Measurements from ENCODE around the gene TRMT44.

The TRMT44 gene

GRCh38 chr4:8439168-8439567 lies 1.4 kb upstream of the TRMT44 start:
- no peak for DNase-seq
- peaks cover 0 to 4% (median 0%) of the 10 kb centered on the region in 4 experiments for H3K36me3 ChIP-seq (ENCODE audit: control insufficient read depth in 4 of 4, insufficient read depth in 4 of 4, low read length in 3 of 4)
- CTCF ChIA-PET, result interaction anchor here (1.2 to 3.0 kb wide), 3 partner anchors 11 to 197 kb away, joined by 3 to 16 read pairs (median 4); no protein-coding TSS in a partner anchor
- POLR2A ChIA-PET, result interaction anchor here (1.4 kb wide), 1 partner anchor 30 kb away, joined by 3 read pairs; no protein-coding TSS in a partner anchor
- peak overlapping the region in 2 of 7 experiments; percentile 78 to 100 for H3K4me3 ChIP-seq (ENCODE audit: control insufficient read depth in 1 of 7, extremely low read depth in 1 of 7, insufficient read depth in 4 of 7, low read depth in 2 of 7, low read length in 6 of 7)
- peaks cover 0 to 2% (median 0%) of the 10 kb centered on the region in 5 experiments for H3K9me3 ChIP-seq (ENCODE audit: control extremely low read depth in 1 of 5, control insufficient read depth in 4 of 5, insufficient read depth in 2 of 5, low read depth in 1 of 5, low read length in 4 of 5)
- H3K4me1 ChIP-seq (ENCODE audit: control extremely low read depth in 1 of 4, control insufficient read depth in 4 of 4, insufficient read depth in 4 of 4, low read length in 3 of 4), result peaks cover 9 to 48% (median 31%) of the 10 kb centered on the region in 4 experiments
- WGBS (ENCODE audit: insufficient coverage), result 100% methylated on average over 2 of the region's 3 CpGs
- H3K27me3 ChIP-seq (replicated peaks in 2 of 5; ENCODE audit: control insufficient read depth in 4 of 5, insufficient read depth in 5 of 5, low read length in 4 of 5), result no peaks in the 10 kb centered on the region
- H3K27ac ChIP-seq (ENCODE audit: insufficient read depth in 1 of 2, low read depth in 1 of 2, low read length in 2 of 2, poor library complexity in 1 of 2, severe bottlenecking in 2 of 2), result no peak overlapping the region

GRCh38 chr4:8439914-8440491 lies 574 bp upstream of the TRMT44 start:
- CTCF ChIA-PET, result interaction anchor here (1.0 to 3.0 kb wide), 3 partner anchors 12 to 198 kb away, joined by 3 to 16 read pairs (median 4); no protein-coding TSS in a partner anchor
- Histone ChIP-seq H3K27ac (ENCODE audit: insufficient read depth in 1 of 2, low read depth in 1 of 2, low read length in 2 of 2, poor library complexity in 1 of 2, severe bottlenecking in 2 of 2) (peak overlapping the region; percentile 95 to 98), H3K9me3 (ENCODE audit: control extremely low read depth in 1 of 5, control insufficient read depth in 4 of 5, insufficient read depth in 2 of 5, low read depth in 1 of 5, low read length in 4 of 5) (peaks cover 0 to 2% (median 0%) of the 10 kb centered on the region in 5 experiments), H3K36me3 (ENCODE audit: control insufficient read depth in 4 of 4, insufficient read depth in 4 of 4, low read length in 3 of 4) (peaks cover 0 to 4% (median 0%) of the 10 kb centered on the region in 4 experiments), H3K4me1 (ENCODE audit: control extremely low read depth in 1 of 4, control insufficient read depth in 4 of 4, insufficient read depth in 4 of 4, low read length in 3 of 4) (peaks cover 9 to 46% (median 30%) of the 10 kb centered on the region in 4 experiments), H3K4me3 (ENCODE audit: control insufficient read depth in 1 of 7, extremely low read depth in 1 of 7, insufficient read depth in 4 of 7, low read depth in 2 of 7, low read length in 6 of 7) (peak overlapping the region; percentile 78 to 100 (median 98)), H3K27me3 (replicated peaks in 2 of 5; ENCODE audit: control insufficient read depth in 4 of 5, insufficient read depth in 5 of 5, low read length in 4 of 5) (no peaks in the 10 kb centered on the region)
- POLR2A ChIA-PET, result interaction anchor here (1.4 kb wide), 2 partner anchors 11 to 30 kb away, joined by 3 to 4 read pairs; no protein-coding TSS in a partner anchor
- peak in 2 of 3 donors; percentile 73 to 77 for DNase-seq
- 28% methylated on average over 8 of the region's 12 CpGs for WGBS (ENCODE audit: insufficient coverage)

GRCh38 chr4:8441499-8442091 lies 1.0 kb downstream of the TRMT44 start:
- peaks cover 2 to 14% (median 7%) of the 10 kb centered on the region in 4 experiments for H3K36me3 ChIP-seq (ENCODE audit: control insufficient read depth in 4 of 4, insufficient read depth in 4 of 4, low read length in 3 of 4)
- peak overlapping the region; percentile 95 to 98 for H3K27ac ChIP-seq (ENCODE audit: insufficient read depth in 1 of 2, low read depth in 1 of 2, low read length in 2 of 2, poor library complexity in 1 of 2, severe bottlenecking in 2 of 2)
- H3K9me3 ChIP-seq (ENCODE audit: control extremely low read depth in 1 of 5, control insufficient read depth in 4 of 5, insufficient read depth in 2 of 5, low read depth in 1 of 5, low read length in 4 of 5), result peaks cover 0 to 2% (median 0%) of the 10 kb centered on the region in 5 experiments
- H3K4me1 ChIP-seq (ENCODE audit: control extremely low read depth in 1 of 4, control insufficient read depth in 4 of 4, insufficient read depth in 4 of 4, low read length in 3 of 4), result peaks cover 6 to 35% (median 22%) of the 10 kb centered on the region in 4 experiments
- DNase-seq, result no peak
- ChIA-PET CTCF (interaction anchor here (1.2 kb wide), 1 partner anchor 13 kb away, joined by 3 read pairs; no protein-coding TSS in a partner anchor), POLR2A (no interaction called here)
- 71% methylated on average over 16 of the region's 17 CpGs for WGBS (ENCODE audit: insufficient coverage)
- no peaks in the 10 kb centered on the region for H3K27me3 ChIP-seq (replicated peaks in 2 of 5; ENCODE audit: control insufficient read depth in 4 of 5, insufficient read depth in 5 of 5, low read length in 4 of 5)
- H3K4me3 ChIP-seq (ENCODE audit: control insufficient read depth in 1 of 7, extremely low read depth in 1 of 7, insufficient read depth in 4 of 7, low read depth in 2 of 7, low read length in 6 of 7), result peak overlapping the region; percentile 78 to 100 (median 98)

- Histone ChIP-seq H3K4me3 (ENCODE audit: control insufficient read depth in 1 of 7, extremely low read depth in 1 of 7, insufficient read depth in 4 of 7, low read depth in 2 of 7, low read length in 6 of 7) (peak overlapping the region in 3 of 7 experiments; percentile 4 to 100 (median 20)), H3K27ac (ENCODE audit: insufficient read depth in 1 of 2, low read depth in 1 of 2, low read length in 2 of 2, poor library complexity in 1 of 2, severe bottlenecking in 2 of 2) (peak overlapping the region in 1 of 2 experiments; percentile 11), H3K36me3 (ENCODE audit: control insufficient read depth in 4 of 4, insufficient read depth in 4 of 4, low read length in 3 of 4) (peaks cover 2 to 23% (median 14%) of the 10 kb centered on the region in 4 experiments), H3K9me3 (ENCODE audit: control extremely low read depth in 1 of 5, control insufficient read depth in 4 of 5, insufficient read depth in 2 of 5, low read depth in 1 of 5, low read length in 4 of 5) (peaks cover 0 to 2% (median 0%) of the 10 kb centered on the region in 5 experiments), H3K4me1 (ENCODE audit: control extremely low read depth in 1 of 4, control insufficient read depth in 4 of 4, insufficient read depth in 4 of 4, low read length in 3 of 4) (peaks cover 6 to 35% (median 19%) of the 10 kb centered on the region in 4 experiments), H3K27me3 (replicated peaks in 2 of 5; ENCODE audit: control insufficient read depth in 4 of 5, insufficient read depth in 5 of 5, low read length in 4 of 5) (no peaks in the 10 kb centered on the region)
- no peak for DNase-seq
- ChIA-PET POLR2A (no interaction called here), CTCF (no interaction called here)
- over 99% methylated on average over 9 of the region's 10 CpGs for WGBS (ENCODE audit: insufficient coverage)
Measured at GRCh38 chr4:8442596-8443358, 2.2 kb downstream of the TRMT44 start.

GRCh38 chr4:8443801-8444200 lies 3.2 kb downstream of the TRMT44 start:
- WGBS (ENCODE audit: insufficient coverage), result 100% methylated on average over 3 of the region's 6 CpGs
- H3K4me1 ChIP-seq (ENCODE audit: control extremely low read depth in 1 of 4, control insufficient read depth in 4 of 4, insufficient read depth in 4 of 4, low read length in 3 of 4), result peaks cover 6 to 33% (median 19%) of the 10 kb centered on the region in 4 experiments
- no peak overlapping the region for H3K27ac ChIP-seq (ENCODE audit: insufficient read depth in 1 of 2, low read depth in 1 of 2, low read length in 2 of 2, poor library complexity in 1 of 2, severe bottlenecking in 2 of 2)
- ChIA-PET POLR2A (no interaction called here), CTCF (no interaction called here)
- H3K36me3 ChIP-seq (ENCODE audit: control insufficient read depth in 4 of 4, insufficient read depth in 4 of 4, low read length in 3 of 4), result peaks cover 2 to 33% (median 19%) of the 10 kb centered on the region in 4 experiments
- H3K9me3 ChIP-seq (ENCODE audit: control extremely low read depth in 1 of 5, control insufficient read depth in 4 of 5, insufficient read depth in 2 of 5, low read depth in 1 of 5, low read length in 4 of 5), result peaks cover 0 to 2% (median 0%) of the 10 kb centered on the region in 5 experiments
- no peaks in the 10 kb centered on the region for H3K27me3 ChIP-seq (replicated peaks in 2 of 5; ENCODE audit: control insufficient read depth in 4 of 5, insufficient read depth in 5 of 5, low read length in 4 of 5)
- H3K4me3 ChIP-seq (ENCODE audit: control insufficient read depth in 1 of 7, extremely low read depth in 1 of 7, insufficient read depth in 4 of 7, low read depth in 2 of 7, low read length in 6 of 7), result no peak overlapping the region
- no peak for DNase-seq

GRCh38 chr4:8446122-8446521 lies 5.5 kb downstream of the TRMT44 start:
- H3K27ac ChIP-seq (ENCODE audit: insufficient read depth in 1 of 2, low read depth in 1 of 2, low read length in 2 of 2, poor library complexity in 1 of 2, severe bottlenecking in 2 of 2), result no peak overlapping the region
- H3K4me1 ChIP-seq (ENCODE audit: control extremely low read depth in 1 of 4, control insufficient read depth in 4 of 4, insufficient read depth in 4 of 4, low read length in 3 of 4), result peaks cover 6 to 20% (median 15%) of the 10 kb centered on the region in 4 experiments
- DNase-seq, result no peak
- H3K27me3 ChIP-seq (replicated peaks in 2 of 5; ENCODE audit: control insufficient read depth in 4 of 5, insufficient read depth in 5 of 5, low read length in 4 of 5), result no peaks in the 10 kb centered on the region
- ChIA-PET CTCF (interaction anchor here (1.0 kb wide), 1 partner anchor 35 kb away, joined by 3 read pairs; no protein-coding TSS in a partner anchor), POLR2A (no interaction called here)
- H3K4me3 ChIP-seq (ENCODE audit: control insufficient read depth in 1 of 7, extremely low read depth in 1 of 7, insufficient read depth in 4 of 7, low read depth in 2 of 7, low read length in 6 of 7), result no peak overlapping the region
- no peaks in the 10 kb centered on the region for H3K9me3 ChIP-seq (ENCODE audit: control extremely low read depth in 1 of 5, control insufficient read depth in 4 of 5, insufficient read depth in 2 of 5, low read depth in 1 of 5, low read length in 4 of 5)
- peaks cover 2 to 43% (median 30%) of the 10 kb centered on the region in 4 experiments for H3K36me3 ChIP-seq (ENCODE audit: control insufficient read depth in 4 of 4, insufficient read depth in 4 of 4, low read length in 3 of 4)
- WGBS (ENCODE audit: insufficient coverage), result 100% methylated on average over 2 of the region's 3 CpGs
